ENCODE measurements around the gene PLP1. TPM values are rescaled to one million over a fixed set of nuclear protein-coding genes. Genes with fewer than 3 reads are reported as not detected.

Gene PLP1
- total RNA-seq, 2 donors from 2014 or later: 4.0 to 11.2 TPM

GRCh38 chrX:103773445-103773844 is 3.2 kb upstream of the PLP1 start:
- Histone ChIP-seq H3K36me3 (no peaks in the 10 kb centered on the region), H3K4me3 (no peak overlapping the region), H3K4me1 (no peaks in the 10 kb centered on the region), H3K27me3 (no peaks in the 10 kb centered on the region), H3K9ac (ENCODE audit: low read depth in 2 of 2, low read length in 2 of 2) (no peak overlapping the region), H3K27ac (no peak overlapping the region), H3K9me3 (no peaks in the 10 kb centered on the region)
- intact Hi-C loops (cut with DNase I): no loop called here
- DNase-seq: no peak
- TF ChIP-seq CTCF (IDR thresholded peaks at IDR 0.05): no peak

- Histone ChIP-seq H3K27me3 (no peaks in the 10 kb centered on the region), H3K9ac (ENCODE audit: low read depth in 2 of 2, low read length in 2 of 2) (no peak overlapping the region), H3K36me3 (no peaks in the 10 kb centered on the region), H3K4me3 (no peak overlapping the region), H3K9me3 (no peaks in the 10 kb centered on the region), H3K27ac (no peak overlapping the region), H3K4me1 (no peaks in the 10 kb centered on the region)
- intact Hi-C loops (cut with DNase I): no loop called here
- TF ChIP-seq CTCF (IDR thresholded peaks at IDR 0.05): peak; percentile 42
- no peak for DNase-seq
Measured at GRCh38 chrX:103774070-103774642, 2.5 kb upstream of the PLP1 start.

- intact Hi-C loops (cut with DNase I): loop anchor here (5.0 kb wide), 2 partner anchors 67 to 87 kb away; partner anchors contain the start of gene TMEM31
- no peaks in the 10 kb centered on the region for H3K4me1 ChIP-seq
Measured at GRCh38 chrX:103779141-103779789, 2.6 kb downstream of the PLP1 start.

GRCh38 chrX:103780336-103781061 is 3.9 kb downstream of the PLP1 start:
- H3K9ac ChIP-seq (ENCODE audit: low read depth in 2 of 2, low read length in 2 of 2): no peak overlapping the region
- no peaks in the 10 kb centered on the region for H3K27me3 ChIP-seq
- H3K4me3 ChIP-seq: no peak overlapping the region
- no peak overlapping the region for H3K27ac ChIP-seq
- H3K4me1 ChIP-seq: no peaks in the 10 kb centered on the region
- DNase-seq: no peak
- TF ChIP-seq CTCF (IDR thresholded peaks at IDR 0.05): no peak
- no peaks in the 10 kb centered on the region for H3K9me3 ChIP-seq
- intact Hi-C loops (cut with DNase I): no loop called here
- no peaks in the 10 kb centered on the region for H3K36me3 ChIP-seq

More at GRCh38 chrX:103779141-103779789, 2.6 kb downstream of the PLP1 start:
- DNase-seq: no peak
- TF ChIP-seq CTCF (IDR thresholded peaks at IDR 0.05): no peak
- no peaks in the 10 kb centered on the region for H3K27me3 ChIP-seq
- no peaks in the 10 kb centered on the region for H3K36me3 ChIP-seq
- no peaks in the 10 kb centered on the region for H3K9me3 ChIP-seq
- H3K9ac ChIP-seq (ENCODE audit: low read depth in 2 of 2, low read length in 2 of 2): no peak overlapping the region
- no peak overlapping the region for H3K4me3 ChIP-seq
- H3K27ac ChIP-seq: no peak overlapping the region

- Histone ChIP-seq H3K4me1 (no peaks in the 10 kb centered on the region), H3K4me3 (no peak overlapping the region), H3K36me3 (no peaks in the 10 kb centered on the region), H3K9ac (ENCODE audit: low read depth in 2 of 2, low read length in 2 of 2) (no peak overlapping the region), H3K9me3 (no peaks in the 10 kb centered on the region), H3K27me3 (no peaks in the 10 kb centered on the region), H3K27ac (no peak overlapping the region)
- no peak for DNase-seq
- intact Hi-C loops (cut with DNase I): no loop called here
- TF ChIP-seq CTCF (IDR thresholded peaks at IDR 0.05): no peak
Measured at GRCh38 chrX:103781062-103781402, 4.4 kb downstream of the PLP1 start.

All from colonic mucosa (tissue), 4 donors.